Neuronal stem cell (in vitro differentiated cells): ENCODE results near the gene NEK3.
A peak's percentile ranks its signal among the peaks of the same experiment; 100 is the strongest.

Experiments
- DNase-seq: peaks from one replicate; pipeline ENCODE4 v3.0.0-alpha.2; 2013; ENCODE audit warnings: low spot score
- H2AFZ ChIP-seq: one replicate; pipeline ENCODE4 v1.6.1; 2013; ENCODE audit warnings: mild to moderate bottlenecking, low read length, inconsistent platforms
- H2AK5ac ChIP-seq: 2 replicates; pipeline ENCODE4 v1.6.1; 2013; ENCODE audit warnings: low read depth, mild to moderate bottlenecking, inconsistent platforms, low read length, moderate library complexity, mixed read lengths
- H2BK120ac ChIP-seq: 2 replicates; pipeline ENCODE4 v1.6.1; 2013; ENCODE audit warnings: low read depth, mild to moderate bottlenecking, inconsistent platforms, low read length, moderate library complexity, mixed read lengths
- H2BK12ac ChIP-seq: one replicate; pipeline ENCODE4 v1.6.1; 2013; ENCODE audit warnings: low read length, inconsistent platforms
- H2BK15ac ChIP-seq: 2 replicates; pipeline ENCODE4 v1.6.1; 2013; ENCODE audit warnings: mild to moderate bottlenecking, low read length, inconsistent platforms, mixed read lengths
- H2BK5ac ChIP-seq: one replicate; pipeline ENCODE4 v1.6.1; 2013; ENCODE audit warnings: inconsistent platforms, mild to moderate bottlenecking, low read length, moderate library complexity
- H3K14ac ChIP-seq: one replicate; pipeline ENCODE4 v1.6.1; 2013; ENCODE audit warnings: low read length, inconsistent platforms
- H3K18ac ChIP-seq: 2 replicates; pipeline ENCODE4 v1.6.1; 2013; ENCODE audit warnings: low read length, inconsistent platforms
- H3K23ac ChIP-seq: 2 replicates; pipeline ENCODE4 v1.6.1; 2013; ENCODE audit warnings: low read depth, mild to moderate bottlenecking, mixed read lengths, low read length, inconsistent platforms; ENCODE audit not compliant: poor library complexity
- H3K27ac ChIP-seq: replicated peaks from 3 replicates; pipeline ENCODE4 v1.5.1; 2013; ENCODE audit warnings: low read length, inconsistent platforms
- H3K27me3 ChIP-seq, 3 experiments: 2 replicates each; pipeline ENCODE4 v1.6.1; 2013; ENCODE audit warnings: low read length in 3 of 3, mild to moderate bottlenecking in 2 of 3, inconsistent platforms in 1 of 3, low read depth in 1 of 3, mixed read lengths in 1 of 3, moderate library complexity in 1 of 3; ENCODE audit not compliant: control insufficient read depth in 3 of 3, insufficient read depth in 3 of 3
- H3K36me3 ChIP-seq, 2 donors: replicated peaks in 1 of 2; 2 replicates each; pipeline ENCODE4 v1.6.1; 2013; ENCODE audit warnings: low read length in 2 of 2; ENCODE audit not compliant: control insufficient read depth in 2 of 2, insufficient read depth in 2 of 2
- H3K4ac ChIP-seq: 2 replicates; pipeline ENCODE4 v1.6.1; 2013; ENCODE audit warnings: inconsistent platforms, mild to moderate bottlenecking, low read length, moderate library complexity
- H3K4me1 ChIP-seq, 2 donors: 1 replicate in 1 of 2; 2 replicates in 1 of 2; pipeline ENCODE4 v1.6.1; 2013; ENCODE audit warnings: low read length in 2 of 2, low read depth in 1 of 2; ENCODE audit not compliant: control insufficient read depth in 2 of 2, insufficient read depth in 1 of 2
- H3K4me2 ChIP-seq: one replicate; pipeline ENCODE4 v1.6.1; 2013; ENCODE audit warnings: mild to moderate bottlenecking, low read length, inconsistent platforms; ENCODE audit not compliant: insufficient read depth, poor library complexity, severe bottlenecking
- H3K4me3 ChIP-seq, 2 donors: 2 replicates each; pipeline ENCODE4 v1.5.1; 2013; ENCODE audit warnings: low read length in 2 of 2, mild to moderate bottlenecking in 2 of 2, inconsistent platforms in 1 of 2, moderate library complexity in 1 of 2
- H3K79me1 ChIP-seq: one replicate; pipeline ENCODE4 v1.6.1; 2013; ENCODE audit warnings: low read depth, mild to moderate bottlenecking, inconsistent platforms, low read length, moderate library complexity
- H3K9ac ChIP-seq: one replicate; pipeline ENCODE4 v1.6.1; 2013; ENCODE audit warnings: mild to moderate bottlenecking, low read depth, low read length, inconsistent platforms; ENCODE audit not compliant: poor library complexity
- H3K9me3 ChIP-seq, 2 donors: replicated peaks in 1 of 2; 2 replicates each; pipeline versions ENCODE3 to v1.6.1; 2013; ENCODE audit warnings: low read length in 2 of 2, mild to moderate bottlenecking in 2 of 2, inconsistent platforms in 1 of 2, low read depth in 1 of 2, mixed read lengths in 1 of 2, moderate library complexity in 1 of 2; ENCODE audit not compliant: control insufficient read depth in 2 of 2, insufficient read depth in 1 of 2
- H4K8ac ChIP-seq: one replicate; pipeline ENCODE4 v1.6.1; 2013; ENCODE audit warnings: low read depth, mild to moderate bottlenecking, inconsistent platforms, low read length, moderate library complexity
- H4K91ac ChIP-seq: one replicate; pipeline ENCODE4 v1.6.1; 2013; ENCODE audit warnings: low read length, low read depth, mild to moderate bottlenecking, inconsistent platforms; ENCODE audit not compliant: poor library complexity
- WGBS, 2 donors: extraction: QIAGEN DNeasy Blood & Tissue Kit; methylation state at CpG; one replicate each; pipeline ENCODE4 v1.1.7; 2013; ENCODE audit warnings: missing lambda C conversion rate in 2 of 2, mixed read lengths in 1 of 2; ENCODE audit not compliant: insufficient read length in 2 of 2, insufficient replicate concordance in 1 of 2; ENCODE audit errors: extremely low coverage in 2 of 2; 5-methylcytosine and 5-hydroxymethylcytosine counted together

The NEK3 gene

DNA sequence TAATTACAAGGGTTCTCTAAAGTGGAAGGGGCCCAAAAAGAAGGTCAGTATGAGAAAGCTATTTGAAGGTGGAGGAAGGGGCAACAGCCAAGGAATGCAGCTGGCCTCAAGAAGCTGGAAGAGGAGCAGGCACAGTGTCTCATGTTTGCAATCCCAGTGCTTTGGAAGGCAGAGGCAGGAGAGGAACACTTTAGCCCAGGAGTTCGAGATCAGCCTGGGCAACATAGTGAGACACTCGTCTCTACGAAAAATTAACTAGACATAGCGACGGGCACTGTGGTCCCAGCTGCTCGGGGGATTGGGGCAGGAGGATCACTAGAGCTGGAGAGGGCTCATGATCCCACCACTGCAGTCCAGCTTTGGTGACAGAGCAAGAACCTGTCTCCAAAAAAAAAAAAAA lies 656 bp upstream of the NEK3 start:
- H4K91ac ChIP-seq: no peak overlapping the region
- no peak overlapping the region for H3K23ac ChIP-seq
- H2BK5ac ChIP-seq: no peak overlapping the region
- H3K36me3 ChIP-seq: peaks cover 0 to 5% of the 10 kb centered on the region in 2 donors
- H3K4me3 ChIP-seq: no peak overlapping the region
- peaks cover 4 to 6% of the 10 kb centered on the region in 2 donors for H3K9me3 ChIP-seq
- no peak overlapping the region for H3K27ac ChIP-seq
- no peak overlapping the region for H2BK15ac ChIP-seq
- no CpG with 5 or more reads among the region's 6 CpGs for WGBS, 2 donors
- no peak overlapping the region for H2BK12ac ChIP-seq
- no peaks in the 10 kb centered on the region for H3K79me1 ChIP-seq
- no peak overlapping the region for H4K8ac ChIP-seq
- H3K27me3 ChIP-seq: peaks cover 0 to 21% (median 0%) of the 10 kb centered on the region in 3 experiments
- no peak overlapping the region for H2BK120ac ChIP-seq
- no peak overlapping the region for H2AK5ac ChIP-seq
- no peak overlapping the region for H3K14ac ChIP-seq
- no peak overlapping the region for H3K4me2 ChIP-seq
- H3K4me1 ChIP-seq: peaks cover 10 to 15% of the 10 kb centered on the region in 2 donors
- H3K4ac ChIP-seq: no peak overlapping the region
- no peak for DNase-seq
- H3K18ac ChIP-seq: no peak overlapping the region
- no peak overlapping the region for H2AFZ ChIP-seq
- no peak overlapping the region for H3K9ac ChIP-seq

DNA sequence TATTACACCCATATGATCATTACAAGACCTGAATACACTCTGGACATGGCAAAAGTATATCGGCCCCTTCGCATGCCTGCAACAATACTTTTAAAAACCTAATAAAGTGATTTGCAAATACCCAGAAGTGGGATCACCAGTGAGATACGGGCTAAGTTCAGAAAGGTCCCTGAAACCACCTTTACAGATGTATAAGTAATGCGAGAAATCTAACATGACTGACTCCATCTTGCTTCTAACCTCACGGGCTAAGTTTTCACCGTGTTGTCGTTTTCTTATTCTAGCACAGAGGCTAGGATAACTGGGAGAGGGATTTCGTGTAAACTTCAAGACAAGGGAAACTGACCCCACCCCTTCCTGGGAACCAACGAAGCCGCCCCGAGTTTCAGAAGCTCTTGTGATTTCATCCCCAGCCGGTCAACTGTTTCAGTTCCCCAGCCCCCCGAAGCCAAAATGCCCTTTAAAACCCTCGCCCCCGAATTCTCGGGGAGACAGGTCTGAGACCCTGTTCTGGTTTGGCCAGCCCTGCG lies 703 bp downstream of the NEK3 start:
- H3K79me1 ChIP-seq: no peaks in the 10 kb centered on the region
- no peak overlapping the region for H4K8ac ChIP-seq
- no peak overlapping the region for H2BK15ac ChIP-seq
- H3K9me3 ChIP-seq: peaks cover 4 to 6% of the 10 kb centered on the region in 2 donors
- H4K91ac ChIP-seq: no peak overlapping the region
- H3K23ac ChIP-seq: no peak overlapping the region
- no CpG with 5 or more reads among the region's 17 CpGs for WGBS, 2 donors
- DNase-seq: no peak
- no peak overlapping the region for H2BK120ac ChIP-seq
- H3K4me3 ChIP-seq: peak overlapping the region; percentile 68 to 95
- peak overlapping the region; percentile 96 for H3K18ac ChIP-seq
- H3K27ac ChIP-seq: no peak overlapping the region
- peak overlapping the region; percentile 66 for H3K4me2 ChIP-seq
- H3K9ac ChIP-seq: no peak overlapping the region
- H2AFZ ChIP-seq: peak overlapping the region; percentile 91
- no peak overlapping the region for H3K14ac ChIP-seq
- no peak overlapping the region for H2AK5ac ChIP-seq
- H3K36me3 ChIP-seq: peaks cover 0 to 7% of the 10 kb centered on the region in 2 donors
- no peak overlapping the region for H3K4ac ChIP-seq
- no peak overlapping the region for H2BK12ac ChIP-seq
- peak overlapping the region; percentile 67 for H2BK5ac ChIP-seq
- peaks cover 0 to 16% (median 0%) of the 10 kb centered on the region in 3 experiments for H3K27me3 ChIP-seq
- H3K4me1 ChIP-seq: peaks cover 10 to 15% of the 10 kb centered on the region in 2 donors

DNA sequence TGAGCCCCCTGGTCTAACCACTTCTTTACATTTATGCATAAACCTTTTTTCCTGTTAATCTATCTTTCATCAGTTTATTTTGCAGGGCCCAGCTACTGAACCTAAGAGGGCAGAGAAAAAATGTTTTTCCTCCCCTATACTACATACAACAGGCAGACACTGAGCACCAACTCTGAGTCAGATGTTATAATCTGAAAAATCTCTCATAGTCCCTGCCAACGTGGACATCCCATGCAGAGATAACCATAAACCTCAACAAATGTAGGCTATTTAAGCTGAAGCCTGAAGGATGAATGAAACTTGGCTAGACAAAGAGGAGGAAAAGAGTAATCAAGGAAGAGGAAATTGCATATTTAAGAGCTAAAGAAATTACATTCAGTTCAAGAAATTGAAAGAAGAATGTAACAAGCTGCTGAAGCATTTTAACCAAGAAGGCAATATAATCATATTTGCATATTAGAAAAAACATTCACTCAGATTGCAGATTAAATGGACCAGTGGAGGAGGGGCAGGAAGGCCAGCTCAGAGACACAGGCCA lies 2.6 kb downstream of the NEK3 start:
- no peak overlapping the region for H2AFZ ChIP-seq
- H3K4me2 ChIP-seq: no peak overlapping the region
- no peak for DNase-seq
- H3K14ac ChIP-seq: no peak overlapping the region
- H2AK5ac ChIP-seq: no peak overlapping the region
- no peak overlapping the region for H4K91ac ChIP-seq
- H3K79me1 ChIP-seq: no peaks in the 10 kb centered on the region
- peaks cover 4 to 6% of the 10 kb centered on the region in 2 donors for H3K9me3 ChIP-seq
- H3K36me3 ChIP-seq: peaks cover 0 to 13% of the 10 kb centered on the region in 2 donors
- no peak overlapping the region for H2BK5ac ChIP-seq
- H3K9ac ChIP-seq: no peak overlapping the region
- peaks cover 2 to 6% of the 10 kb centered on the region in 2 donors for H3K4me1 ChIP-seq
- H4K8ac ChIP-seq: no peak overlapping the region
- no CpG with 5 or more reads among the region's 1 CpG for WGBS, 2 donors
- H2BK120ac ChIP-seq: no peak overlapping the region
- peaks cover 0 to 14% (median 0%) of the 10 kb centered on the region in 3 experiments for H3K27me3 ChIP-seq
- H3K27ac ChIP-seq: no peak overlapping the region
- no peak overlapping the region for H3K4ac ChIP-seq
- no peak overlapping the region for H3K18ac ChIP-seq
- no peak overlapping the region for H2BK12ac ChIP-seq
- H2BK15ac ChIP-seq: no peak overlapping the region
- no peak overlapping the region for H3K4me3 ChIP-seq
- H3K23ac ChIP-seq: no peak overlapping the region

GRCh38 chr13:52155177-52155576 lies 4.2 kb downstream of the NEK3 start:
- no peak overlapping the region for H4K8ac ChIP-seq
- no peak overlapping the region for H3K18ac ChIP-seq
- H2AK5ac ChIP-seq: no peak overlapping the region
- H3K4me3 ChIP-seq: no peak overlapping the region
- no peak for DNase-seq
- H3K4me2 ChIP-seq: no peak overlapping the region
- H3K14ac ChIP-seq: no peak overlapping the region
- H2BK12ac ChIP-seq: no peak overlapping the region
- WGBS, 2 donors: no CpG with 5 or more reads among the region's 1 CpG
- no peak overlapping the region for H4K91ac ChIP-seq
- H3K4me1 ChIP-seq: peaks cover 1 to 2% of the 10 kb centered on the region in 2 donors
- peaks cover 0 to 4% (median 0%) of the 10 kb centered on the region in 3 experiments for H3K27me3 ChIP-seq
- H3K27ac ChIP-seq: no peak overlapping the region
- no peak overlapping the region for H2AFZ ChIP-seq
- no peak overlapping the region for H2BK120ac ChIP-seq
- no peak overlapping the region for H2BK5ac ChIP-seq
- H3K4ac ChIP-seq: no peak overlapping the region
- H3K36me3 ChIP-seq: peaks cover 0 to 28% of the 10 kb centered on the region in 2 donors
- peaks cover 4 to 6% of the 10 kb centered on the region in 2 donors for H3K9me3 ChIP-seq
- no peaks in the 10 kb centered on the region for H3K79me1 ChIP-seq
- H2BK15ac ChIP-seq: no peak overlapping the region
- no peak overlapping the region for H3K9ac ChIP-seq
- H3K23ac ChIP-seq: no peak overlapping the region
